H9 (cell line): ENCODE data around the gene SCFD2. TPM values are rescaled to one million over a fixed set of nuclear protein-coding genes. Genes with fewer than 3 reads are reported as not detected.

Experiments used
- DNase-seq: peaks from one replicate; pipeline ENCODE4 v3.0.0-alpha.2; 2017
- H2AFZ ChIP-seq: one replicate; pipeline ENCODE4 v1.6.1; 2013; ENCODE audit warnings: mild to moderate bottlenecking, low read length, control low read depth, moderate library complexity
- H2AK5ac ChIP-seq: 2 replicates; pipeline ENCODE4 v1.6.1; 2013; ENCODE audit warnings: low read length, control low read depth, mixed read lengths; ENCODE audit not compliant: insufficient read length
- H2BK120ac ChIP-seq: one replicate; pipeline ENCODE4 v1.6.1; 2013; ENCODE audit warnings: low read depth, mild to moderate bottlenecking, low read length, control low read depth, inconsistent platforms; ENCODE audit not compliant: poor library complexity, severe bottlenecking
- H2BK12ac ChIP-seq: 2 replicates; pipeline ENCODE4 v1.6.1; 2013; ENCODE audit warnings: low read length, control low read depth, mixed read lengths, low read depth; ENCODE audit not compliant: insufficient read length
- H2BK15ac ChIP-seq: 2 replicates; pipeline ENCODE4 v1.6.1; 2013; ENCODE audit warnings: low read depth, low read length, control low read depth
- H2BK20ac ChIP-seq: one replicate; pipeline ENCODE4 v1.6.1; 2013; ENCODE audit warnings: low read depth, mild to moderate bottlenecking, low read length, control low read depth, inconsistent platforms; ENCODE audit not compliant: poor library complexity, severe bottlenecking
- H2BK5ac ChIP-seq: 2 replicates; pipeline ENCODE4 v1.6.1; 2013; ENCODE audit warnings: low read length, control low read depth, mixed read lengths; ENCODE audit not compliant: insufficient read length
- H3K14ac ChIP-seq: 2 replicates; pipeline ENCODE4 v1.6.1; 2013; ENCODE audit warnings: low read length, control low read depth; ENCODE audit not compliant: insufficient read depth
- H3K18ac ChIP-seq: 2 replicates; pipeline ENCODE4 v1.6.1; 2013; ENCODE audit warnings: low read depth, mild to moderate bottlenecking, mixed read lengths, low read length, control low read depth; ENCODE audit not compliant: insufficient read length
- H3K23ac ChIP-seq: 2 replicates; pipeline ENCODE4 v1.6.1; 2013; ENCODE audit warnings: low read length, control low read depth, mixed read lengths, low read depth; ENCODE audit not compliant: insufficient read length
- H3K23me2 ChIP-seq: 2 replicates; pipeline ENCODE4 v1.6.1; 2013; ENCODE audit warnings: low read depth, mild to moderate bottlenecking, mixed read lengths, low read length, control low read depth; ENCODE audit not compliant: insufficient read length, poor library complexity, severe bottlenecking
- H3K27ac ChIP-seq: 2 replicates; pipeline ENCODE4 v1.5.1; 2013; ENCODE audit warnings: low read length, control low read depth, mixed read lengths, low read depth; ENCODE audit not compliant: insufficient read length
- H3K27me3 ChIP-seq: 2 replicates; pipeline ENCODE4 v1.6.1; 2013; ENCODE audit warnings: low read length, control low read depth, inconsistent platforms; ENCODE audit not compliant: insufficient read depth
- H3K4ac ChIP-seq: 2 replicates; pipeline ENCODE4 v1.6.1; 2013; ENCODE audit warnings: low read depth, mild to moderate bottlenecking, control low read depth, inconsistent platforms, low read length, moderate library complexity
- H3K4me1 ChIP-seq: 2 replicates; pipeline ENCODE4 v1.6.1; 2013; ENCODE audit warnings: low read length, control low read depth, inconsistent platforms; ENCODE audit not compliant: insufficient read depth
- H3K4me2 ChIP-seq: 2 replicates; pipeline ENCODE4 v1.6.1; 2013; ENCODE audit warnings: low read length, control low read depth, mixed read lengths; ENCODE audit not compliant: insufficient read length, insufficient read depth
- H3K56ac ChIP-seq: 2 replicates; pipeline ENCODE4 v1.6.1; 2013; ENCODE audit warnings: low read depth, mild to moderate bottlenecking, mixed read lengths, low read length, control low read depth; ENCODE audit not compliant: insufficient read length
- H3K79me1 ChIP-seq: 2 replicates; pipeline ENCODE4 v1.6.1; 2013; ENCODE audit warnings: low read depth, mild to moderate bottlenecking, moderate library complexity, low read length, control low read depth, inconsistent platforms; ENCODE audit not compliant: insufficient read depth, poor library complexity, severe bottlenecking
- H3K79me2 ChIP-seq: 2 replicates; pipeline ENCODE4 v1.6.1; 2013; ENCODE audit warnings: low read length, control low read depth, inconsistent platforms; ENCODE audit not compliant: insufficient read depth
- H3K9ac ChIP-seq: 2 replicates; pipeline ENCODE4 v1.6.1; 2013; ENCODE audit warnings: low read length, control low read depth, mixed read lengths; ENCODE audit not compliant: insufficient read length; ENCODE audit errors: extremely low read depth
- H3K9me3 ChIP-seq: one replicate; pipeline ENCODE4 v1.6.1; 2013; ENCODE audit warnings: low read depth, low read length, inconsistent platforms; ENCODE audit not compliant: control insufficient read depth
- H3T11ph ChIP-seq: one replicate; pipeline ENCODE4 v1.6.1; 2013; ENCODE audit warnings: mild to moderate bottlenecking, low read length, control low read depth, inconsistent platforms
- H4K20me1 ChIP-seq: one replicate; pipeline ENCODE4 v1.6.1; 2013; ENCODE audit not compliant: control insufficient read depth, insufficient read length, insufficient read depth
- H4K5ac ChIP-seq: 2 replicates; pipeline ENCODE4 v1.6.1; 2013; ENCODE audit warnings: low read depth, mild to moderate bottlenecking, mixed read lengths, low read length, control low read depth; ENCODE audit not compliant: insufficient read length
- H4K8ac ChIP-seq: replicated peaks from 2 replicates; pipeline ENCODE4 v1.6.1; 2013; ENCODE audit warnings: low read length, control low read depth, mixed read lengths, low read depth; ENCODE audit not compliant: insufficient read length
- H4K91ac ChIP-seq: 2 replicates; pipeline ENCODE4 v1.6.1; 2013; ENCODE audit warnings: low read depth, mild to moderate bottlenecking, moderate library complexity, mixed read lengths, low read length, control low read depth; ENCODE audit not compliant: insufficient read length
- H3K27ac Mint-ChIP-seq, 3 experiments: 2 replicates in 2 of 3; 3 replicates in 1 of 3; pipeline ENCODE4 v1.8.0; 2020 to 2021; ENCODE audit warnings: mixed read lengths in 3 of 3, mild to moderate bottlenecking in 1 of 3, moderate library complexity in 1 of 3
- H3K27me3 Mint-ChIP-seq: 2 replicates; pipeline ENCODE4 v1.8.0; 2021; ENCODE audit warnings: low read depth, mild to moderate bottlenecking, moderate library complexity, mixed read lengths
- H3K36me3 Mint-ChIP-seq, 3 experiments: 2 replicates in 2 of 3; 3 replicates in 1 of 3; pipeline ENCODE4 v1.8.0; 2020 to 2021; ENCODE audit warnings: low read depth in 3 of 3, mixed read lengths in 3 of 3; ENCODE audit not compliant: insufficient read depth in 1 of 3
- H3K4me1 Mint-ChIP-seq, 2 experiments: 2 replicates each; pipeline ENCODE4 v1.8.0; 2020; ENCODE audit warnings: mixed read lengths in 2 of 2
- H3K4me3 Mint-ChIP-seq, 2 experiments: 2 replicates in 1 of 2; 3 replicates in 1 of 2; pipeline ENCODE4 v1.8.0; 2020 to 2021; ENCODE audit warnings: mild to moderate bottlenecking in 2 of 2, mixed read lengths in 2 of 2, moderate library complexity in 1 of 2
- H3K9me3 Mint-ChIP-seq, 2 experiments: 2 replicates in 1 of 2; 3 replicates in 1 of 2; pipeline ENCODE4 v1.8.0; 2020; ENCODE audit warnings: mild to moderate bottlenecking in 2 of 2, mixed read lengths in 2 of 2, moderate library complexity in 1 of 2
- WGBS: extraction: QIAGEN DNeasy Blood & Tissue Kit; methylation state at CpG from one replicate; pipeline ENCODE4 v1.1.7; 2013; ENCODE audit warnings: missing lambda C conversion rate, low lambda C conversion rate, mixed read lengths; ENCODE audit not compliant: insufficient read length; ENCODE audit errors: extremely low coverage; 5-methylcytosine and 5-hydroxymethylcytosine counted together
- total RNA-seq: library from RNA; stranded (reverse); gene quantifications from 2 replicates; pipeline ENCODE4 v1.2.1, GENCODE V29; 2021
- TF ChIP-seq, protein P1 (sequence below): fragments of 200-600 bp; sonication (generic); conservative IDR thresholded peaks from 3 replicates; pipeline ENCODE4 v1.8.0; 2021; ENCODE audit warnings: antibody characterized with exemption, mild to moderate bottlenecking

SCFD2 gene
- total RNA-seq, 1 experiment from 2014 or later = 10.1 TPM

DNA sequence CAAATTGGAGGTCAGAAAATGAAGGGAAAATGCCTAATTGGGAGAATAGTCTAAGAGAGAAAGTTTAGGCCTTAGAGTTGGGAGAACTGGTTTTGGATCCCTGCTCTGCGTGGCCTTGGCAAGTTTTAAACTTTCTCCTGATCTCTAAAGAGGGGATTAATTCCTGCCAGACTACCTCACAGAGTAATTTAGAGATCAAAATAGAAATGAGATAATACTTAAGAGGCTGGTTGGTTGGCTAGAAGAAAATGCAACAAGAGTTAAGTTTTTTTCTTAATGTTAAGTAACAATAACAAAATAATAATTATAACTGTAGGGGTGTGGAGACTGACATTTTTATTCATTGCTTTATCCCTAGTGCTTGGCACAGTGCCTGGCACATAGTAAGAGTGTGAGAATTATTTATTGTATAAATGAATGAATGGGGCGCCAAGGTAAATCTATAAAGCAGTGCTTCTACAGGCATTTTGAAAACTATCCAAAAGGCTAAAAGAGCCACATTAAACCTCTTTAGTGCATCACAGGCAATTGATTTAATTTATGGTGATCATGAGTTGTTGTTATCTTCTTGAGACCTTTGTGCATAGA lies 343.3 kb downstream of the SCFD2 start:
- TF ChIP-seq, protein P1, sequence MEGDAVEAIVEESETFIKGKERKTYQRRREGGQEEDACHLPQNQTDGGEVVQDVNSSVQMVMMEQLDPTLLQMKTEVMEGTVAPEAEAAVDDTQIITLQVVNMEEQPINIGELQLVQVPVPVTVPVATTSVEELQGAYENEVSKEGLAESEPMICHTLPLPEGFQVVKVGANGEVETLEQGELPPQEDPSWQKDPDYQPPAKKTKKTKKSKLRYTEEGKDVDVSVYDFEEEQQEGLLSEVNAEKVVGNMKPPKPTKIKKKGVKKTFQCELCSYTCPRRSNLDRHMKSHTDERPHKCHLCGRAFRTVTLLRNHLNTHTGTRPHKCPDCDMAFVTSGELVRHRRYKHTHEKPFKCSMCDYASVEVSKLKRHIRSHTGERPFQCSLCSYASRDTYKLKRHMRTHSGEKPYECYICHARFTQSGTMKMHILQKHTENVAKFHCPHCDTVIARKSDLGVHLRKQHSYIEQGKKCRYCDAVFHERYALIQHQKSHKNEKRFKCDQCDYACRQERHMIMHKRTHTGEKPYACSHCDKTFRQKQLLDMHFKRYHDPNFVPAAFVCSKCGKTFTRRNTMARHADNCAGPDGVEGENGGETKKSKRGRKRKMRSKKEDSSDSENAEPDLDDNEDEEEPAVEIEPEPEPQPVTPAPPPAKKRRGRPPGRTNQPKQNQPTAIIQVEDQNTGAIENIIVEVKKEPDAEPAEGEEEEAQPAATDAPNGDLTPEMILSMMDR = no peak
- no peak overlapping the region for H2AK5ac ChIP-seq
- no peaks in the 10 kb centered on the region for H3K23me2 ChIP-seq
- H3K36me3 Mint-ChIP-seq = no peaks in the 10 kb centered on the region; a peak in 1 of 7 replicates
- no peak overlapping the region for H2BK5ac ChIP-seq
- H4K91ac ChIP-seq = no peak overlapping the region
- H3K18ac ChIP-seq = no peak overlapping the region
- no peak overlapping the region for H3K14ac ChIP-seq
- no peak overlapping the region for H3K4me3 Mint-ChIP-seq
- no peak overlapping the region for H2BK120ac ChIP-seq
- H4K8ac ChIP-seq = no peak overlapping the region
- no peaks in the 10 kb centered on the region for H3K9me3 Mint-ChIP-seq
- no peaks in the 10 kb centered on the region for H3K9me3 ChIP-seq
- H2BK15ac ChIP-seq = no peak overlapping the region
- no peak overlapping the region for H3K4me2 ChIP-seq
- H3K27ac ChIP-seq = no peak overlapping the region
- no peak overlapping the region for H2BK20ac ChIP-seq
- H3K4me1 Mint-ChIP-seq = peaks cover 11% of the 10 kb centered on the region in 2 experiments
- no peaks in the 10 kb centered on the region for H3K79me1 ChIP-seq
- H2BK12ac ChIP-seq = no peak overlapping the region
- H3K23ac ChIP-seq = no peak overlapping the region
- DNase-seq = no peak
- no peaks in the 10 kb centered on the region for H3K4me1 ChIP-seq
- H3K27me3 ChIP-seq = no peaks in the 10 kb centered on the region
- no peak overlapping the region for H2AFZ ChIP-seq
- no peak overlapping the region for H3K27ac Mint-ChIP-seq
- no peak overlapping the region for H3K56ac ChIP-seq
- H4K5ac ChIP-seq = no peak overlapping the region
- no peak overlapping the region for H3K9ac ChIP-seq
- no peak overlapping the region for H3T11ph ChIP-seq
- H3K27me3 Mint-ChIP-seq = no peaks in the 10 kb centered on the region
- WGBS = no CpG with 5 or more reads among the region's 2 CpGs
- no peaks in the 10 kb centered on the region for H4K20me1 ChIP-seq
- no peak overlapping the region for H3K4ac ChIP-seq
- H3K79me2 ChIP-seq = no peaks in the 10 kb centered on the region
